ENCODE measurements around the gene ANKRD13B. TPM values are rescaled to one million over a fixed set of nuclear protein-coding genes. Genes with fewer than 3 reads are reported as not detected.
A peak's percentile ranks its signal among the peaks of the same experiment; 100 is the strongest.

The ANKRD13B gene
- total RNA-seq, 1 experiment from 2014 or later: 3.8 TPM

GRCh38 chr17:29581583-29582253, 11.2 kb upstream of the ANKRD13B start:
- no peak for DNase-seq (ENCODE audit: low spot score)

- no peak for DNase-seq (ENCODE audit: low spot score)
Observed at GRCh38 chr17:29582254-29582765, 10.6 kb upstream of the ANKRD13B start.

- DNase-seq (ENCODE audit: low spot score): no peak
Observed at GRCh38 chr17:29582772-29583171, 10.2 kb upstream of the ANKRD13B start.

DNA sequence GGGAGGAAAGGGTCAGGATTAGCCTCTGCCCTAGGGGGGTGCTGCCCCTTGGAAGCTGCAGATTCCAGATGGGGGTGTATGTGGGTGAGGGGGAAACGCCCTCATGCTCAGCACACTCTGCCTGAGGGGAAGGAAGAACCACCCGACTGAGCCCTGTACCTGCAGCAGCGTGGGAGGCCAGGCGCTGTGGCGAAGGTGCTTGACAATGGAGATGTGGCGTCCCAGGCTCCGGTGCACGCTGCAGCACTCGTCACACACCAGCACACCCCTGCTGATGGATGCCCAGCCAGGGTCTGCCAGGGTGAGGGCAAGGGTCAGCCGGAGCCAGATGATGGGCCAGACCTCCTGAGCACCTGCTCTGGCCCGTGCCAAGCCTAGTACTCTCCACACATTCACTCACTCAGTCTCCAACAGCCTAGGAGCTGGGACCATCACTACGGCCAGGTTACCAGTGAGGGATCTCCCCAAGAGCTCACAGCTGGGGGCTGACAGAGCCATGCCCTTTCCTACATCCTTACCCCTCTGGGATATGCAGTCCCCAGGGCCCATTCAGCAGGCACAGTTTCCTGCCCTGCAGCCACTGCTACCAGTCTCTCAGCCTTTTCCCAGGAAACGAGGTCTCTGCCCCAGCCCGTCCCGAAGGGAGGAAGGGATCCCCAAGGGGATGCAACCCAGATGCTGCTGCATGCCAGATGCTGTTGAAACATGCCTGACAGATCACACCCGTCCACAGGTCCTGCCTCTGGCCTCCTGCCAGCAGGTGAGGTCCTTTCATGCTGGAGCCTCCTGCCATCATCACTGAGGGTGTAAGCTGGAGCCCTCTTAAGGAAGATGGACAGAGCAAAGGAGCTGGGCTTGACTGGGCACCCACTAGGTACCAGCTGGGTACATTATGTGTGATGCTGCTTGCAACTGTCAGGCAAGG, 9.3 kb upstream of the ANKRD13B start:
- no peak for DNase-seq (ENCODE audit: low spot score)

DNA sequence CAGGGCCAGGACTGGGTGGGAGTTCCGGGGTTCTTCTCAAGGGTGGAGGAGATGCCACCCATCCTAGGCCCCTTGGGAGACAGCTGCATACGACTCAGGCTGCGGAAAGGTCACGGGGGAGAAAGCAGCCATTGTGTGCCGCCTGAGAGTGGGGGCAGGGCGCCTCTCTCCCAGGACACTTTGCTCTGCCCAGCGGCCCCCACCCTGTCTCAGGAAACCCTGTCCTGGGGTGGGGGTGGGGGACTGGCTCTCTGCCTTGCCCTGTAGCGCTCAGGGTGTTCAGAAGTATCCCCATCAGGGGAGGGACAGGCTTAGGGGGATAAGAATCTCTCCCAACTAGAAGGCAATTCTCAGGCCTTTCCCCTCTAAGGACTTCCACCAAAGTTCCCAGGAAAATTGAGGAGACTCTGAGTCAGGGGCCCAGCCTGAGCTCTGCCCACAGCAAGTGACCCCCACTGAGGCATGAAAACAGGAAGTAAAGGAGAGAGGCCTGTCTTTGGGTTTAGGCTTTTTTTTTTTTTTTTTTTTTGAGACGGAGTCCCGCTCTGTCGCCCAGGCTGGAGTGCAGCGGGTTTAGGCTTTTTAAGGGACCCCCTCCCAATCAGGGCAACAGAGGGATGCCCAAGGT, 8.4 kb upstream of the ANKRD13B start:
- no peak for DNase-seq (ENCODE audit: low spot score)

GRCh38 chr17:29585080-29585751, 7.7 kb upstream of the ANKRD13B start:
- no peak for DNase-seq (ENCODE audit: low spot score)

DNA sequence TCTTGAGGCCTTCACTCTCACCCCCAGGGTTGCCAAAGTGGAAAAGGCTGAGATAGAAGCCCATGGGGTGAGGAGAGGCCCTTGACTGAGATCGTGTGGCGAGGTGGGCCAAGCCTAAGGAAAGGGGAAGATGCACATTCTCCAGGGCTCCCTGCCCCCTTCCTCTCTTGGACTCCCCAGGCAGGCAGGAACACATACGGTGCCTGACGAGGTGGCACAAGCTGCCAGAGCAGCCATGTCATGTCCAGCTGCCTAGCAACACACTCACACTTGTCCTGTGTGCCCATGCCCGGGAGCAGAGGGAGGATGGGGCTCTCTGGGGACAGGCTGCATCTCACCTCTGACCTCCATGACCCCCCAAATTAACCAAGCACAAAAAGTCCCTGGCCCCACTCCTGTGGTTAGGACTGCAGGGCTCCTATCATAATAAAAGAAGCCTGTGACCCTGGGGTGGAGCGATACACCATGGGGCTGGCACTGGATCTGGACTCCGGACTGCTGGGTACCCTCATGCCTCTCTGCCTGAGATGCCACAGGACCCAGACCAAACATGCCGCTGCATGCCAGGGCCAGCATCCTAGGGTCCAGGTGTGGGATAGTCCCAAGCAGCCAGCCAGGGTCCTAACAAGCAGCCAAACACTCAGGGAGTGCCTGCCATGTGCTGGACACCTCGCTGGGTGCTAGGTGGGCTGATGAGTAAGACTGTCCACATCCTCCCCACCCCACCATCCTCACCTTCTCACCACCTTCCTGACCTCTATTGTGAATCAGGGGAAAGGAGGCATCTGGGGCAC, 6.1 kb upstream of the ANKRD13B start:
- DNase-seq (ENCODE audit: low spot score): no peak

DNA sequence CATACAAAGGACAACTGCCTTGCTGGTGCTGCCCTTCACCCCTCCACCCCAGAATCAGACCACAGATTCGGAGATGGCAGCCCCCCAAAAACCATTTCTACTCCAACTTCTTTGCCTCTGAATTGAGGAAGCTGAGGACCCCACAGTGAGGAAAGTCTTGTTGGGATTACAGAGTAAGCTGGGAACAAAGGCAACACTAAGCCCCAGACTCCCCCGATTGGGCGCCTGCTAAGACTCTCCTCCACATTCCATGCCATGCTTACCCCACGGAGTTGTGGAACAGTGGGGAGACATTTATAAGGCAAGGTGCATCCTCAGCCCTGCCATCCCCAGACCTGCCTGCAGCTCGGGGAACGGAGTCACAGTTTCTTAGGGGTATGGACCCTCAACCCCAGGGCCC, 5.3 kb upstream of the ANKRD13B start:
- DNase-seq (ENCODE audit: low spot score): no peak

- DNase-seq (ENCODE audit: low spot score): no peak
Observed at GRCh38 chr17:29588017-29588561, 4.8 kb upstream of the ANKRD13B start.

- DNase-seq (ENCODE audit: low spot score): no peak
Observed at GRCh38 chr17:29588562-29589411, 4.1 kb upstream of the ANKRD13B start.

DNA sequence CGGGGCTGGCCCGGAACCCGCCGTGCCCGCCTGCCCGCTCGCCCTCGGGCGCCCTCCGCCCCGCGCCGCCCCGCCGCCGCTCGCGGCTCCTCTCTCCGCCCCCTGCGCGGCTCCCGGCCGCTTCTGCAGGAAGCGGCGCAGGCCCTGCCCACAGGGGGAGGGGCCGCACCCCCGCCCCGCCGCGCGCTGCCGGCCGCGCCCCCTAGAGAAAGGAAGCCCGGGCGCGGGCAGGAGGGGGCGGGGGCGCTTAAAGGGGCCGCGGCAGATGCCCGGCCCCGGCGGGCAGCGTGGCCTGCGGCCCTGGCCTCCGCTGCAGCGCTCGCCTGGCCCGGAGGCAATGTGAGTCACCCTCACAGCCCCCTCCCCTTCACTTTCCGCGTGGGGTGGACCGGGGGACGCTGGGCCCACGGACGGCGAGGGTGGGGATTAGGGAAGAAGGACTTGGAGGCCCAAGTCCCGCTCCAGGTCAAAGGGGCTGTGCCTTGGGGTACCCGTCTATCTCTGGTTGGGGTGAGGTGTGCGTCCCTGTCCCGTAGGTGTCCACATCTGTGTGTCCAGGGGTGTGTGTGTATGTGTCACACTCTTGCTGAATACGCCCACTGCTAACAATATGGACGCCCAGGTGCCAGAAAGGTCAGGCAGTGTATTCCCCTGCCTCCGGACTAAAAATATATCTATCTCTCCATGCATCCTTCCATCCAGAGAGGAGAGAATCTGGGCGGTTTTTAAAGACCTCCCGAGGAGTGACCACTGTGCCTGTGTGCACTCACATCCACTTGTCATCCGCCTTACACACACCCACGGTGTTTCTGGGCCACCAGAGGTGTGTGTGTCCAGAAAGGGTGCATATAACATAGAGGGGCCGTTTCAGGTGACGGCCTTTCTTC, 3.2 kb upstream of the ANKRD13B start, which contains the start of gene GIT1:
Gene GIT1 (minus strand): TSS at position 125 of the 887 bp plus-strand sequence. CDS start 270 bp downstream, outside the sequence.
- DNase-seq (ENCODE audit: low spot score): peak; percentile 56

- DNase-seq (ENCODE audit: low spot score): no peak
Observed at GRCh38 chr17:29590411-29591145, 2.4 kb upstream of the ANKRD13B start.

DNA sequence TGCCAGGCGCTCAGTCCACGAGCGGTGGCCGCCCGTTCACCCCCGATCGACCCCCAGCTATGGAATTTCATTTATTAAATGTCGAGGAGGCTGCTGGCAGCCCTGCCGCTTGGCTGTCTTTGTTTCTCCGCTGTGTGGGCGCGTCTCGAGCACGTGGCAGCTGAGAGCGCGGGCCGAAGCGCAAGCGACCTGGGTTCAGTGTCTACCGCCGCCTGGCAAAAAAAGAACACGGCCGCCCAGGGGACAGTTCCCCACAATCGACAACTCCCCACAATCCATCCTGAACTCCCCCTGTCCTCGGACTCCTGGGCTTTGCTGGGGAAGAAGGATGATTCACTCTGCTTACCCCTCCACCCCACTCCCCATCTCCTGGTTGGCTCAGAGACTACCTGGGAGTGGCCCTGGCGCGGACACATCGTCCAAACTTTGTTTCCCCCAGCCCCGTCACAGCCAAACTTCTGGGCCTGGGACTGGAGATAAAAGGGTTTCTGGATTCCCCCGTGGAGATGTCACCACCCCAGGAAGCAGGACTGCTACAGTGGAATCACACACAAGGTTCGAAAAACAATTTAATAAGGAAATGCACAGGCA, 1.7 kb upstream of the ANKRD13B start:
- no peak for DNase-seq (ENCODE audit: low spot score)

DNA sequence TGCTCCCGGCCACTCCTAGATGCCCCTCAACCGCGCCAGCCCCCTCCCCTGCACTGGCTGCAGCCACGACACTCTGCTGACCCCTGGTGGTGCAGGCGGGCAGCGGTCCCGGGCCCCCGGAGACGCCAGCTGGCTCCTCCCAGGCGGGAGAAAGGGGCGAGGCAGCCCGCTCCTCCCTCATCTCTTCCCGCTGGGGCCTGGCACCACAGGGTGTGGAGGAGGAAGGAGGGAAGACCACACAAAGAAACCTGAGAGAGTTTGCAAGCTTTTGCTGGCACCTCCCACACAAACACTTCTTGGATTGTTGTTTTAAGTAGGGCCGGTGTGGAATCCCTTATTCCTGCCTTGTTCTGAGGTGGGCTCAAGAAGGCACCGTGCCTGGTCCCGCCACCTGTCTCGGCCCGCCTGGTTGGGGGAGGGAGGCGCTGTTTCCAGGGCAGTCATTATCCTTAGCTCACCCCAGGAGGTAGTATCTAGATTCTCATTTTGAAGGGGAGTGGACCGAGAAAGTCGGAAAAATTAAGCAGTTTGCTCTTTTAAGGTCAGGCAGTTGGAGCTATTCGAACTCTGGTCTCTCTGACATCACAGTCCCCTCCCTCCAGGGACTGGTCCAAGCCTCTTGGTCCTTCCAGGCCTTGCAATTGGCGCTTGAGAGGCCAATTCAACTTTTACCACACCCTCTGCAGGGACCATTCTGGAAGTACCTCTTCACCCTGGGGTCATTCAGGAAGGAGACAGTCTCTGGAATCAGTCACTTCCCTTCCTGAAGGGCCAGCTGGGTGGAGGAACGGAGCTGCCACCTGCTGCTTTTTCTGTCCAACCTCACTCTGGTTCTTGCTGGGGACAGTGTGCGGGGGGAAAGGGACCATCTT, 959 bp upstream of the ANKRD13B start:
- peak; percentile 81 for DNase-seq (ENCODE audit: low spot score)

DNA sequence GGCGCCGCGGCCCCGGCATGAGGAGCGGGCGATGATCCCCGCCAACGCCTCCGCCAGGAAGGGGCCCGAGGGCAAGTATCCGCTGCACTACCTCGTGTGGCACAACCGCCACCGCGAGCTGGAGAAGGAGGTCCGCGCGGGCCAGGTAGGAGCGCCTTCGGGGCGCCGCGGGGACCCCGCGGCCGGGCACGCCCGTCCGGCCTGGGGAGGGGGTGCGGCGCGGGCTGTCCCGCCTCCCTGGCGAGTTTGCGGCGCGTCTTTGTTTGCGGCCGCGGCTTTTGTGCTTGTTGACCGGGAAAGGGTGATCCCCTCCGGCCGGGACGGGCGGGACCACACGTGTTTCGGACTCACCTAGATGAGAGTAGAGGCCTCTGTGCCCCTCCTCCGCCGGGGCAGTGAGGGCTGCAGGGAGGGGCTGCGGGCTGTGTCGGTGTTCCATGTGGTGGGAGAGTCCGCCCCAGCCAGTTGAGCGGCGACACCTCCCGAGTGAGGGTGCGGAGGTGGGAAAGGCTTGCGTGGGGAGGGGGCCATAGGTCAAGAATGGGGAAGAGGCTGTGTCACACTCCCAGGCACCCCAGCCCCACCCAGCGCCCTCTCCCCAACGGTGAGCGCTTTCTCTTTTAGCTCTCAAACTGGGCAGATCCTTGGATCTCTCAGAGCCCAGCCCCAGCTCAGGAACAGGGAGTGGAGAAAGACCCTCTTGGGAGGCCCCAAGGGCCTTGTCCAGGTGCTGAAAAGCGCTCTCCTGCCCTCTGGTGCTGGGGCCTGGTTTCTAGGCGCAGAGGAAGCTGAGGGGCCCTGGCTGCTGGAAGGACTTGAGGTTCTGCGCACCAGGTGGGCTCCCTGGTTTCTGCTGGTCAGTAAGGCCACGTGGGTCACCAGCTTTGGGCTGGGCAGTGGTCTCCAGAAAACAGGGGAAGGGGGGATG, 923 bp downstream of the ANKRD13B start:
- DNase-seq (ENCODE audit: low spot score): no peak

All from H4 (cell line).